ENCODE results near the gene SOX11.

SOX11 gene

GRCh38 chr2:5690286-5690685 is 1.9 kb upstream of the SOX11 start:
- no peak for TF ChIP-seq Cebpa-rat (IDR thresholded peaks at IDR 0.05)
- peak overlapping the region; percentile 79 for H3K4me2 ChIP-seq
- H3K27ac ChIP-seq, result no peak overlapping the region
- H3K9me3 ChIP-seq, result no peaks in the 10 kb centered on the region
- peaks cover 28% of the 10 kb centered on the region for H4K20me1 ChIP-seq
- no peaks in the 10 kb centered on the region for H3K36me3 ChIP-seq
- no peaks in the 10 kb centered on the region for H3K27me3 ChIP-seq
- H3K4me3 ChIP-seq, result peak overlapping the region; percentile 87
- peak overlapping the region; percentile 90; the same call in 1 of the 2 replicates for H3K9ac ChIP-seq
- H3K4me1 ChIP-seq, result 0 out of 2 replicates have a peak, but pooled peaks cover 3% of the 10 kb centered on the region

DNA sequence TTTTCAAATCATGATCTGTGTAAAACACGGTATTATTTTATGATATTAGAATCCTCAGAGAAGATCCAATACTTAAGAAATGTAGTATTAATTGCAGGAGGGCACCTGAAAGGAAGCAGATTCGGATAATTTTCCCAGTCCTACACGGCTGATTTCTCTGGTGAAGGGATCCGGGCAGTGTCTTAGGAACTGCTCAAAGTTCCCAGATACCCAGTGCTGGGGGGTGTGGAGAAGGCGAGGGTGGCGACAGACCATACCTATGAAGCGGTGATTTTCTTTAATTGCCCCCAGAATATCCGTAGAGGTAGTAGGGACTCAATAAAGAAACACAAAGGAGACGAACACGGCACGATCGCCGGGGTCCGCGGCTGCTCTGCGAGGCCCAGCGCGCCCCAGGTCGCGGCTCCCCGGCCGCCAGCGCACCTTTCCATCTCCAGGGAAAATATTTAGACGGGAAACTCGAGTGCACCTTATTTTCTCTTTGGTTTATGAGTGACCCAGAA is 1.4 kb upstream of the SOX11 start:
- Histone ChIP-seq H3K27ac (peak overlapping the region; percentile 94), H3K9ac (peak overlapping the region; percentile 90), H3K27me3 (no peaks in the 10 kb centered on the region), H3K9me3 (no peaks in the 10 kb centered on the region), H4K20me1 (peaks cover 33% of the 10 kb centered on the region), H3K4me3 (peak overlapping the region; percentile 87), H3K4me2 (peak overlapping the region; percentile 79), H3K4me1 (0 out of 2 replicates have a peak, but pooled peaks cover 3% of the 10 kb centered on the region), H3K36me3 (no peaks in the 10 kb centered on the region)
- no peak for TF ChIP-seq Cebpa-rat (IDR thresholded peaks at IDR 0.05)

DNA sequence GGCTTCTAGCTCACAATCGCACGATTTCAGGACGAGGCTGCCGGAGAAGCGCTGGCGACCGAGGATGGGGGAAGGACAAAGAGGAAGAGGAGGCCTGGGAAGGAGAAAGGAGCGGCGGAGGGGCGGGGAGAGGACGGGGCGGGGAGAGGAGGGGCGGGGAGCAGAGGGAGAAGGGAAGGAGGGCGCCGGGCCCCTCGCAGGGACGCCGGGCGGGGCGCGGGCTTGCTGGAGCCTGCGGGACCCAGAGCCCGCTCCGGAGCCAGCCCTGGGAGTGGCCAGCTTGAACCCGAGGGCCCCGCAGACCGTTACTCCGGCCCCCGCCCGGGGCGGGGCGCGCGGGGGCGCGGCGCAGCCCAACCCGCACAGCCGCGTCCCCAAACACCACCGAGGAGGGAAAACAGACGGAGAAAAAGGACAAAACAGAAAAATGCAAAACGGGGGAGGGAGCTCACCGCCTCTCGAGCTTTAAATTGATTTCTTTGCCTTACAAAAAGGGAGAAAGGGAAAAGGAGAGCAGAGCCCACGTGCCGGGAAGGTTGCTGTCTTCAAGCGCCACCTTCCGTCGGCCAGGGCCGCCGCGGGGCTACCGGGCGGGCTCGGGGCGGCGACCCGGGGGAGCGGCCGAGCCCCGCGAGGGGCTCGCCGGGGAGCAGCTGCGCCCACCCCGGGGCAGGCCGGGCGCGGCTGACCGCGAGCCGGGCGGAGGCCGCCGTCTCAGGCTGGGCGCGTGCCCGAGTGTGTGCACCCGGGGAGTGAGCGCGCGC is 781 bp upstream of the SOX11 start:
- Histone ChIP-seq H3K4me1 (0 out of 2 replicates have a peak, but pooled peaks cover 3% of the 10 kb centered on the region), H3K4me2 (peak overlapping the region; percentile 79), H3K9me3 (no peaks in the 10 kb centered on the region), H3K4me3 (peak overlapping the region; percentile 87), H4K20me1 (peaks cover 39% of the 10 kb centered on the region), H3K27ac (peak overlapping the region; percentile 94), H3K27me3 (no peaks in the 10 kb centered on the region), H3K36me3 (no peaks in the 10 kb centered on the region), H3K9ac (peak overlapping the region; percentile 90)
- TF ChIP-seq Cebpa-rat (IDR thresholded peaks at IDR 0.05), result no peak

GRCh38 chr2:5692561-5693286 is 540 bp downstream of the SOX11 start:
- Histone ChIP-seq H3K36me3 (no peaks in the 10 kb centered on the region), H3K4me3 (peak overlapping the region; percentile 87), H3K27me3 (no peaks in the 10 kb centered on the region), H4K20me1 (peaks cover 45% of the 10 kb centered on the region), H3K4me1 (peaks cover 4% of the 10 kb centered on the region), H3K9me3 (no peaks in the 10 kb centered on the region), H3K9ac (peak overlapping the region; percentile 90), H3K4me2 (peak overlapping the region; percentile 78), H3K27ac (peak overlapping the region; percentile 91)
- no peak for TF ChIP-seq Cebpa-rat (IDR thresholded peaks at IDR 0.05)

DNA sequence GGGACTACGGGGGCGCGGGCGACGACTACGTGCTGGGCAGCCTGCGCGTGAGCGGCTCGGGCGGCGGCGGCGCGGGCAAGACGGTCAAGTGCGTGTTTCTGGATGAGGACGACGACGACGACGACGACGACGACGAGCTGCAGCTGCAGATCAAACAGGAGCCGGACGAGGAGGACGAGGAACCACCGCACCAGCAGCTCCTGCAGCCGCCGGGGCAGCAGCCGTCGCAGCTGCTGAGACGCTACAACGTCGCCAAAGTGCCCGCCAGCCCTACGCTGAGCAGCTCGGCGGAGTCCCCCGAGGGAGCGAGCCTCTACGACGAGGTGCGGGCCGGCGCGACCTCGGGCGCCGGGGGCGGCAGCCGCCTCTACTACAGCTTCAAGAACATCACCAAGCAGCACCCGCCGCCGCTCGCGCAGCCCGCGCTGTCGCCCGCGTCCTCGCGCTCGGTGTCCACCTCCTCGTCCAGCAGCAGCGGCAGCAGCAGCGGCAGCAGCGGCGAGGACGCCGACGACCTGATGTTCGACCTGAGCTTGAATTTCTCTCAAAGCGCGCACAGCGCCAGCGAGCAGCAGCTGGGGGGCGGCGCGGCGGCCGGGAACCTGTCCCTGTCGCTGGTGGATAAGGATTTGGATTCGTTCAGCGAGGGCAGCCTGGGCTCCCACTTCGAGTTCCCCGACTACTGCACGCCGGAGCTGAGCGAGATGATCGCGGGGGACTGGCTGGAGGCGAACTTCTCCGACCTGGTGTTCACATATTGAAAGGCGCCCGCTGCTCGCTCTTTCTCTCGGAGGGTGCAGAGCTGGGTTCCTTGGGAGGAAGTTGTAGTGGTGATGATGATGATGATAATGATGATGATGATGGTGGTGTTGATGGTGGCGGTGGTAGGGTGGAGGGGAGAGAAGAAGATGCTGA is 1.4 kb downstream of the SOX11 start:
- peak overlapping the region; percentile 91 for H3K27ac ChIP-seq
- H3K4me3 ChIP-seq, result peak overlapping the region; percentile 87
- H3K36me3 ChIP-seq, result no peaks in the 10 kb centered on the region
- peak overlapping the region; percentile 90 for H3K9ac ChIP-seq
- peaks cover 13% of the 10 kb centered on the region for H3K4me1 ChIP-seq
- no peak for TF ChIP-seq Cebpa-rat (IDR thresholded peaks at IDR 0.05)
- peak overlapping the region; percentile 78 for H3K4me2 ChIP-seq
- H3K27me3 ChIP-seq, result no peaks in the 10 kb centered on the region
- H3K9me3 ChIP-seq, result no peaks in the 10 kb centered on the region
- peaks cover 53% of the 10 kb centered on the region for H4K20me1 ChIP-seq

DNA sequence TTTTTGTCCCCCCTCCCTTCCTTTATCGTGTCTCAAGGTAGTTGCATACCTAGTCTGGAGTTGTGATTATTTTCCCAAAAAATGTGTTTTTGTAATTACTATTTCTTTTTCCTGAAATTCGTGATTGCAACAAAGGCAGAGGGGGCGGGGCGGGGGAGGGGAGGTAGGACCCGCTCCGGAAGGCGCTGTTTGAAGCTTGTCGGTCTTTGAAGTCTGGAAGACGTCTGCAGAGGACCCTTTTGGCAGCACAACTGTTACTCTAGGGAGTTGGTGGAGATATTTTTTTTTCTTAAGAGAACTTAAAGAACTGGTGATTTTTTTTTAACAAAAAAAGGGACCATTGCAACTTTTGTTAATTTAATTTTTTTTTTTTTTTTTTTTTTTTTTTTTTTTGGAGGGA is 2.1 kb downstream of the SOX11 start:
- Histone ChIP-seq H3K9me3 (no peaks in the 10 kb centered on the region), H3K4me3 (peak overlapping the region; percentile 87), H3K36me3 (no peaks in the 10 kb centered on the region), H3K4me1 (peaks cover 20% of the 10 kb centered on the region), H3K27me3 (no peaks in the 10 kb centered on the region), H4K20me1 (peaks cover 60% of the 10 kb centered on the region), H3K9ac (peak overlapping the region; percentile 96), H3K27ac (peak overlapping the region; percentile 97), H3K4me2 (peak overlapping the region; percentile 78)
- no peak for TF ChIP-seq Cebpa-rat (IDR thresholded peaks at IDR 0.05)

DNA sequence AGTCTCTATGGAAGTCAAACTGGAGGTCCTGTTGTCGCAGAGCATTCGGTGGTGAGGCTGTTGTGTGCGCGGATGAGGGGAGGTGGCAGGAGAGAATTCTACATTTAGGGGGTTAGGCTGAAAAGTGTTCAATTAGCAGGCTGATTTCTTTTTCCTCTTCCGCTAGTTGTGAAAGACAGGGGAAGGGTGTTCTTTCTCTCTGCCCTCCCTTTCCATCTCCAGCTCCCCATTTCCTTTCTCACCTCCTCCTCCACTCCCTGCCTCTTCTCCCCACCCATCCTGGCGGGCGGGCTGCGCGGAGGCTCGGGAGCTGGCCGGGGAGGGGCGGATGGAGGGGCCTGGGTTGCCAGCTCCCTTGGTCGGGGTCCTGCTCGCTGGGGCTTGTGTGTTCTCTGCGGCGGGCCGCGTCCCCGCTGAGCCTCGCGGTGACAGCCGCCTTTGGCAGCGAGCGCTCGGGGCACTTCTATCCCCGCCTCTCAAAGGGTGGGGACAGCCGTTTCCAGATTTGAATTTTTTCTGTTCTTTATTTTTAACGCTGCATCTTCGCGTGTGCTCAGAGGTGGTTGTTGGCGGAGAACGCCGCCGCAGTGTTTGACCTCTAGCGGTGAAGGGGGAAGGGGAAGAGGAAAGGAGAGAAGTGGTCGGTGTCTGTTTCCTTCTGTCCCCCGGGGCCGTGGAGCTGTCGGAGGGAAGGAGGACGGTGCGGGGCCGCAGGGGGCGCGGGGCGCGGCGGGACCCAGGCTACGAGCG is 3.6 kb downstream of the SOX11 start:
- peaks cover 34% of the 10 kb centered on the region for H3K4me1 ChIP-seq
- H3K9ac ChIP-seq, result peak overlapping the region; percentile 96
- H3K36me3 ChIP-seq, result peaks cover 4% of the 10 kb centered on the region; the same call in 1 of the 2 replicates
- peak overlapping the region; percentile 97 for H3K27ac ChIP-seq
- no peaks in the 10 kb centered on the region for H3K27me3 ChIP-seq
- no peak for TF ChIP-seq Cebpa-rat (IDR thresholded peaks at IDR 0.05)
- H3K4me3 ChIP-seq, result peak overlapping the region; percentile 87
- H3K4me2 ChIP-seq, result peak overlapping the region; percentile 78
- no peaks in the 10 kb centered on the region for H3K9me3 ChIP-seq
- H4K20me1 ChIP-seq, result peaks cover 74% of the 10 kb centered on the region

DNA sequence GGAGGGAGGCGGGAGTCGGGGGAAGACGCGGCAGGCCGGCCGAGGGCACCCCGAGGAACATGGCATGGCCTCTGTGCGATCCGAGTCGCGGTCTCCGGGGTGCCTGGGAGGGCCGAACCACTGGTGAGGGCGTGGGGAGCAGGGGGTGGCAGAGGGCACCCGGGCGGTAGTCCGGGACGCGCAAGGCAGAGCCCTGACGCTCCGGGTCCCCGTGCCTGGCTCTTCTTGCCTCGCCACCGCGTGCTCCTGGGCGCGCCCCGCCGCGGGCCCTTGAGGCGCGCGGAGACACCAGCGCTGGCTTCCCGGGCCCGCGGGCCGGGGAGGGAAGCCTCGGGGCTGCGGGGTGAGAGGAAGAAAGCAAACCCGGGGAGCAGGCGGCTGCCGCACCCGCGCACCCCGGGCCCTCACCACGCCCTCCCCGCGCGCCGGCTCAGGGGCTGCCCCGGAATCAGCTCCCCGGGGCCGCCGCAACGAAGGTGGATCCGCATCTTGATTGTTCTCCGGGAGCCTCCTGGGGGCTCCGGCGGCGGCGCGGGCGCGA is 4.3 kb downstream of the SOX11 start:
- H3K4me3 ChIP-seq, result peak overlapping the region; percentile 87
- peak overlapping the region; percentile 96 for H3K9ac ChIP-seq
- no peaks in the 10 kb centered on the region for H3K27me3 ChIP-seq
- TF ChIP-seq Cebpa-rat (IDR thresholded peaks at IDR 0.05), result no peak
- no peaks in the 10 kb centered on the region for H3K9me3 ChIP-seq
- H3K4me2 ChIP-seq, result peak overlapping the region; percentile 78
- peaks cover 33% of the 10 kb centered on the region for H3K4me1 ChIP-seq
- peaks cover 10% of the 10 kb centered on the region; the same call in 1 of the 2 replicates for H3K36me3 ChIP-seq
- peak overlapping the region; percentile 97 for H3K27ac ChIP-seq
- peaks cover 75% of the 10 kb centered on the region for H4K20me1 ChIP-seq

Data from BLaER1 (cell line).